Neural cell (in vitro differentiated cells): ENCODE results near the gene STYXL1. TPM values are rescaled to one million over a fixed set of nuclear protein-coding genes. Genes with fewer than 3 reads are reported as not detected.

Source experiments
- H2AFZ ChIP-seq: fragments of 200-600, 300-800 bp; sonication (generic), shearing (Covaris generic); 2 replicates; pipeline ENCODE4 v1.6.0; 2014; ENCODE audit warnings: low read depth, mild to moderate bottlenecking, antibody characterized with exemption, low read length, moderate library complexity
- H3F3A ChIP-seq: fragments of 200-600 bp; shearing (Covaris generic); 2 replicates; pipeline ENCODE4 v1.6.1; 2016; ENCODE audit warnings: mild to moderate bottlenecking, moderate library complexity, mixed read lengths, antibody characterized with exemption, low read length; ENCODE audit not compliant: insufficient read depth, poor library complexity, severe bottlenecking
- H3K27ac ChIP-seq: fragments of 200-600, 300-800 bp; sonication (generic), shearing (Covaris generic); 2 replicates; pipeline ENCODE4 v1.5.1; 2014; ENCODE audit warnings: mild to moderate bottlenecking, low read length, moderate library complexity
- H3K27me3 ChIP-seq: fragments of 300-800, 200-600 bp; sonication (generic), shearing (Covaris generic); 2 replicates; pipeline ENCODE4 v1.6.0; 2014; ENCODE audit warnings: mild to moderate bottlenecking, low read depth, low read length, moderate library complexity; ENCODE audit not compliant: insufficient read depth
- H3K36me3 ChIP-seq: fragments of 300-800, 200-600 bp; sonication (generic), shearing (Covaris generic); 2 replicates; pipeline ENCODE4 v1.5.1; 2014; ENCODE audit warnings: mild to moderate bottlenecking, antibody characterized with exemption, low read length, moderate library complexity; ENCODE audit not compliant: insufficient read depth
- H3K4me2 ChIP-seq: fragments of 300-800, 200-600 bp; sonication (generic), shearing (Covaris generic); 2 replicates; pipeline ENCODE4 v1.6.0; 2014; ENCODE audit warnings: mild to moderate bottlenecking, low read length
- H3K4me3 ChIP-seq: fragments of 300-800, 200-600 bp; sonication (generic), shearing (Covaris generic); 2 replicates; pipeline ENCODE4 v1.5.1; 2014; ENCODE audit warnings: mild to moderate bottlenecking, low read length, moderate library complexity
- H3K79me2 ChIP-seq: fragments of 200-600 bp; shearing (Covaris generic); replicated peaks from 2 replicates; pipeline ENCODE4 v1.6.0; 2014; ENCODE audit warnings: mild to moderate bottlenecking, low read length, moderate library complexity; ENCODE audit not compliant: insufficient read depth
- H3K9ac ChIP-seq: fragments of 300-800, 200-600 bp; sonication (generic), shearing (Covaris generic); 2 replicates; pipeline ENCODE4 v1.6.1; 2016; ENCODE audit warnings: mild to moderate bottlenecking, low read length, mixed read lengths
- H3K9me2 ChIP-seq: fragments of 200-600 bp; shearing (Covaris generic); 2 replicates; pipeline ENCODE4 v1.6.1; 2016; ENCODE audit warnings: mild to moderate bottlenecking, low read length, mixed read lengths; ENCODE audit not compliant: insufficient read depth
- H3K9me3 ChIP-seq: fragments of 200-600, 300-800 bp; sonication (generic), shearing (Covaris generic); 2 replicates; pipeline ENCODE4 v1.6.1; 2016; ENCODE audit warnings: mild to moderate bottlenecking, mixed run types, low read length, moderate library complexity, mixed read lengths
- H4K20me1 ChIP-seq: fragments of 200-600 bp; shearing (Covaris generic); 2 replicates; pipeline ENCODE4 v1.6.1; 2016; ENCODE audit warnings: mild to moderate bottlenecking, mixed run types; ENCODE audit not compliant: insufficient read depth
- EP300 ChIP-seq: fragments of 450-650 bp; conservative IDR thresholded peaks from 2 replicates; pipeline ENCODE4 v1.6.1; 2014; ENCODE audit warnings: antibody characterized with exemption, mild to moderate bottlenecking, moderate library complexity; ENCODE audit not compliant: poor library complexity, severe bottlenecking
- EZH2 ChIP-seq: fragments of 200-600, 300-800 bp; shearing (Covaris generic), sonication (generic); IDR thresholded peaks from 2 replicates; pipeline ENCODE4 v1.6.1; 2014; ENCODE audit warnings: antibody characterized with exemption, low read length, borderline replicate concordance, mild to moderate bottlenecking; ENCODE audit not compliant: insufficient read depth, poor library complexity, severe bottlenecking
- MXI1 ChIP-seq: fragments of 450-650 bp; conservative IDR thresholded peaks from 2 replicates; pipeline ENCODE4 v1.6.1; 2014; ENCODE audit warnings: antibody characterized with exemption, mild to moderate bottlenecking; ENCODE audit not compliant: poor library complexity, severe bottlenecking
- POLR2AphosphoS5 ChIP-seq: IDR thresholded peaks from 2 replicates; pipeline ENCODE4 v1.6.1; 2012
- RAD21 ChIP-seq: fragments of 450-650 bp; conservative IDR thresholded peaks from 2 replicates; pipeline ENCODE4 v1.6.1; 2014; ENCODE audit warnings: antibody characterized with exemption, mild to moderate bottlenecking, moderate library complexity
- SMC3 ChIP-seq: fragments of 450-650 bp; conservative IDR thresholded peaks from 2 replicates; pipeline ENCODE4 v1.6.1; 2014; ENCODE audit warnings: antibody characterized with exemption, mild to moderate bottlenecking, moderate library complexity; ENCODE audit not compliant: poor library complexity
- TAF1 ChIP-seq: IDR thresholded peaks from 2 replicates; pipeline ENCODE4 v1.6.1; 2012; ENCODE audit warnings: low read depth
- polyA plus RNA-seq: library from polyadenylated mRNA; depleted of rRNA; stranded (reverse); fragments of >200 nt; gene quantifications from 2 replicates; pipeline ENCODE4 v1.2.3, GENCODE V29; 2014
- TF ChIP-seq, protein P1 (sequence below): IDR thresholded peaks from 2 replicates; pipeline ENCODE4 v1.6.1; 2012; ENCODE audit warnings: borderline replicate concordance
- TF ChIP-seq, protein P2 (sequence below): fragments of 450-650 bp; IDR thresholded peaks from 2 replicates; pipeline ENCODE4 v1.5.1; 2014; ENCODE audit warnings: antibody characterized with exemption, mild to moderate bottlenecking, moderate library complexity; ENCODE audit not compliant: poor library complexity, severe bottlenecking

The STYXL1 gene
- polyA plus RNA-seq, 1 donor from 2014 or later, result 59.9 TPM

DNA sequence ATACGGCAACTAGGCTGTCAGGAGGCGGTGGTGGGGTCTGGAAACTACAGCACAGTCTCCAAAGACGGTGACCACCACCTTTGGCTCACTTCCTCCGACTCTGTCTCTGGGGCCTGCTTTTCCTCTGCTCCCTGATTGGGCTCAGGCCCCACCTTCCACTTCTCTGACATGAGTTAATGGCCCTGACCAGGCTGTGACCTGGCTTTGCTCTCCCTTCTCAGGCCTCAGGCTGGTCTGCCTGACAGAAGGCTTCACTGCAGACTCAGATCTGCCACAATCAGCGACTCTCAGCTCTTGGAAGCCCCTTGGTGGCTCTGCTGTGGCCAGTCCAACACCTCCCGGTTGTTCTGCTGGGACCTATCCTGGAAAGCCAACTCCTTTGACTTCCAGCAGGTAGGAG lies 7.7 kb downstream of the STYXL1 start:
- Histone ChIP-seq H3F3A (no peaks in the 10 kb centered on the region), H3K4me3 (no peak overlapping the region), H3K27ac (no peak overlapping the region), H3K9ac (no peak overlapping the region), H2AFZ (no peak overlapping the region), H3K27me3 (no peaks in the 10 kb centered on the region), H3K4me2 (no peak overlapping the region), H3K79me2 (no peaks in the 10 kb centered on the region), H3K9me2 (no peaks in the 10 kb centered on the region), H3K36me3 (no peaks in the 10 kb centered on the region), H3K9me3 (no peaks in the 10 kb centered on the region), H4K20me1 (no peaks in the 10 kb centered on the region)
- TF ChIP-seq RAD21 (no peak), SMC3 (no peak), EP300 (no peak), MXI1 (no peak)

- H3K9ac ChIP-seq, result no peak overlapping the region
- H3F3A ChIP-seq, result no peaks in the 10 kb centered on the region
- H3K4me2 ChIP-seq, result no peak overlapping the region
- no peaks in the 10 kb centered on the region for H3K9me3 ChIP-seq
- H3K36me3 ChIP-seq, result no peaks in the 10 kb centered on the region
- H2AFZ ChIP-seq, result no peak overlapping the region
- no peaks in the 10 kb centered on the region for H3K27me3 ChIP-seq
- TF ChIP-seq, protein P1, sequence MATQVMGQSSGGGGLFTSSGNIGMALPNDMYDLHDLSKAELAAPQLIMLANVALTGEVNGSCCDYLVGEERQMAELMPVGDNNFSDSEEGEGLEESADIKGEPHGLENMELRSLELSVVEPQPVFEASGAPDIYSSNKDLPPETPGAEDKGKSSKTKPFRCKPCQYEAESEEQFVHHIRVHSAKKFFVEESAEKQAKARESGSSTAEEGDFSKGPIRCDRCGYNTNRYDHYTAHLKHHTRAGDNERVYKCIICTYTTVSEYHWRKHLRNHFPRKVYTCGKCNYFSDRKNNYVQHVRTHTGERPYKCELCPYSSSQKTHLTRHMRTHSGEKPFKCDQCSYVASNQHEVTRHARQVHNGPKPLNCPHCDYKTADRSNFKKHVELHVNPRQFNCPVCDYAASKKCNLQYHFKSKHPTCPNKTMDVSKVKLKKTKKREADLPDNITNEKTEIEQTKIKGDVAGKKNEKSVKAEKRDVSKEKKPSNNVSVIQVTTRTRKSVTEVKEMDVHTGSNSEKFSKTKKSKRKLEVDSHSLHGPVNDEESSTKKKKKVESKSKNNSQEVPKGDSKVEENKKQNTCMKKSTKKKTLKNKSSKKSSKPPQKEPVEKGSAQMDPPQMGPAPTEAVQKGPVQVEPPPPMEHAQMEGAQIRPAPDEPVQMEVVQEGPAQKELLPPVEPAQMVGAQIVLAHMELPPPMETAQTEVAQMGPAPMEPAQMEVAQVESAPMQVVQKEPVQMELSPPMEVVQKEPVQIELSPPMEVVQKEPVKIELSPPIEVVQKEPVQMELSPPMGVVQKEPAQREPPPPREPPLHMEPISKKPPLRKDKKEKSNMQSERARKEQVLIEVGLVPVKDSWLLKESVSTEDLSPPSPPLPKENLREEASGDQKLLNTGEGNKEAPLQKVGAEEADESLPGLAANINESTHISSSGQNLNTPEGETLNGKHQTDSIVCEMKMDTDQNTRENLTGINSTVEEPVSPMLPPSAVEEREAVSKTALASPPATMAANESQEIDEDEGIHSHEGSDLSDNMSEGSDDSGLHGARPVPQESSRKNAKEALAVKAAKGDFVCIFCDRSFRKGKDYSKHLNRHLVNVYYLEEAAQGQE, result no peak
- TF ChIP-seq SMC3 (no peak), EZH2 (no peak), TAF1 (no peak), EP300 (no peak), POLR2AphosphoS5 (no peak), RAD21 (no peak), MXI1 (no peak)
- TF ChIP-seq, protein P2, sequence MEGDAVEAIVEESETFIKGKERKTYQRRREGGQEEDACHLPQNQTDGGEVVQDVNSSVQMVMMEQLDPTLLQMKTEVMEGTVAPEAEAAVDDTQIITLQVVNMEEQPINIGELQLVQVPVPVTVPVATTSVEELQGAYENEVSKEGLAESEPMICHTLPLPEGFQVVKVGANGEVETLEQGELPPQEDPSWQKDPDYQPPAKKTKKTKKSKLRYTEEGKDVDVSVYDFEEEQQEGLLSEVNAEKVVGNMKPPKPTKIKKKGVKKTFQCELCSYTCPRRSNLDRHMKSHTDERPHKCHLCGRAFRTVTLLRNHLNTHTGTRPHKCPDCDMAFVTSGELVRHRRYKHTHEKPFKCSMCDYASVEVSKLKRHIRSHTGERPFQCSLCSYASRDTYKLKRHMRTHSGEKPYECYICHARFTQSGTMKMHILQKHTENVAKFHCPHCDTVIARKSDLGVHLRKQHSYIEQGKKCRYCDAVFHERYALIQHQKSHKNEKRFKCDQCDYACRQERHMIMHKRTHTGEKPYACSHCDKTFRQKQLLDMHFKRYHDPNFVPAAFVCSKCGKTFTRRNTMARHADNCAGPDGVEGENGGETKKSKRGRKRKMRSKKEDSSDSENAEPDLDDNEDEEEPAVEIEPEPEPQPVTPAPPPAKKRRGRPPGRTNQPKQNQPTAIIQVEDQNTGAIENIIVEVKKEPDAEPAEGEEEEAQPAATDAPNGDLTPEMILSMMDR, result no peak
- no peaks in the 10 kb centered on the region for H3K79me2 ChIP-seq
- no peaks in the 10 kb centered on the region for H4K20me1 ChIP-seq
- no peaks in the 10 kb centered on the region for H3K9me2 ChIP-seq
- H3K4me3 ChIP-seq, result no peak overlapping the region
- H3K27ac ChIP-seq, result no peak overlapping the region
Measured at GRCh38 chr7:76037310-76037709, 10.5 kb downstream of the STYXL1 start.

- H3F3A ChIP-seq, result no peaks in the 10 kb centered on the region
- TF ChIP-seq POLR2AphosphoS5 (no peak), TAF1 (no peak), SMC3 (no peak), RAD21 (no peak), EP300 (no peak), EZH2 (no peak), MXI1 (no peak)
- TF ChIP-seq, protein P2, result no peak
- TF ChIP-seq, protein P1, result no peak
Measured at GRCh38 chr7:76031964-76032363, 15.8 kb downstream of the STYXL1 start.

More at GRCh38 chr7:76031964-76032363, 15.8 kb downstream of the STYXL1 start:
- no peak overlapping the region for H2AFZ ChIP-seq
- H3K27me3 ChIP-seq, result no peaks in the 10 kb centered on the region
- no peaks in the 10 kb centered on the region for H3K36me3 ChIP-seq
- H3K9me3 ChIP-seq, result no peaks in the 10 kb centered on the region
- H3K9me2 ChIP-seq, result no peaks in the 10 kb centered on the region
- H3K27ac ChIP-seq, result no peak overlapping the region
- H3K4me2 ChIP-seq, result no peak overlapping the region
- H3K9ac ChIP-seq, result no peak overlapping the region
- no peaks in the 10 kb centered on the region for H4K20me1 ChIP-seq
- no peak overlapping the region for H3K4me3 ChIP-seq
- H3K79me2 ChIP-seq, result no peaks in the 10 kb centered on the region
